Liver (tissue), 9 donors: ENCODE data around the gene JPH4. TPM values are rescaled to one million over a fixed set of nuclear protein-coding genes. Genes with fewer than 3 reads are reported as not detected.

ENCODE experiments used
- DNase-seq: peaks from one replicate; pipeline ENCODE4 v3.0.0-alpha.2; 2017; ENCODE audit warnings: low spot score
- H3K27ac ChIP-seq, 2 donors: one replicate each; pipeline ENCODE4 v1.7.0; 2013; ENCODE audit warnings: inconsistent platforms in 2 of 2, low read length in 2 of 2, control low read depth in 1 of 2, low read depth in 1 of 2, mild to moderate bottlenecking in 1 of 2
- H3K27me3 ChIP-seq, 4 donors: one replicate each; pipeline versions ENCODE4 v1.6.1 to v1.7.0; 2013; ENCODE audit warnings: low read length in 3 of 4, inconsistent platforms in 1 of 4, mild to moderate bottlenecking in 1 of 4, moderate library complexity in 1 of 4; ENCODE audit not compliant: control insufficient read depth in 4 of 4, insufficient read depth in 4 of 4
- H3K36me3 ChIP-seq, 4 donors: one replicate each; pipeline versions ENCODE4 v1.6.1 to v1.7.0; 2013; ENCODE audit warnings: low read length in 3 of 4, mild to moderate bottlenecking in 3 of 4, low read depth in 1 of 4, moderate library complexity in 1 of 4; ENCODE audit not compliant: control insufficient read depth in 4 of 4, insufficient read depth in 3 of 4
- H3K4me1 ChIP-seq, 4 donors: one replicate each; pipeline versions ENCODE4 v1.6.1 to v1.7.0; 2013; ENCODE audit warnings: low read length in 3 of 4, mild to moderate bottlenecking in 3 of 4, moderate library complexity in 1 of 4; ENCODE audit not compliant: control insufficient read depth in 4 of 4, insufficient read depth in 4 of 4
- H3K4me3 ChIP-seq, 3 donors: one replicate each; pipeline versions ENCODE4 v1.6.1 to v1.7.0; 2013; ENCODE audit warnings: low read length in 3 of 3, control low read depth in 1 of 3, low read depth in 1 of 3, mild to moderate bottlenecking in 1 of 3
- H3K9ac ChIP-seq, 2 donors: one replicate each; pipeline ENCODE4 v1.7.0; 2013; ENCODE audit warnings: low read length in 2 of 2, mild to moderate bottlenecking in 2 of 2, moderate library complexity in 2 of 2, control low read depth in 1 of 2, low read depth in 1 of 2
- H3K9me3 ChIP-seq, 4 donors: one replicate each; pipeline versions ENCODE4 v1.6.1 to v1.7.0; 2013; ENCODE audit warnings: low read length in 3 of 4; ENCODE audit not compliant: control insufficient read depth in 4 of 4
- FOXA1 ChIP-seq: IDR thresholded peaks from 2 replicates; pipeline ENCODE4 v1.6.1; 2016; ENCODE audit warnings: antibody characterized with exemption
- FOXA2 ChIP-seq: IDR thresholded peaks from 2 replicates; pipeline ENCODE4 v1.6.1; 2016; ENCODE audit warnings: antibody characterized with exemption
- GABPA ChIP-seq, 2 donors: IDR thresholded peaks in 1 of 2; conservative IDR thresholded peaks in 1 of 2; 2 replicates each; pipeline ENCODE4 v1.6.1; 2016; ENCODE audit warnings: antibody characterized with exemption in 2 of 2, mild to moderate bottlenecking in 1 of 2, moderate library complexity in 1 of 2
- HNF4A ChIP-seq, 2 donors: conservative IDR thresholded peaks; 2 replicates each; pipeline ENCODE4 v1.6.1; 2016; ENCODE audit warnings: antibody characterized with exemption in 2 of 2, mild to moderate bottlenecking in 2 of 2
- HNF4G ChIP-seq: IDR thresholded peaks from 2 replicates; pipeline ENCODE4 v1.6.1; 2016; ENCODE audit warnings: antibody characterized with exemption
- JUND ChIP-seq, 2 donors: IDR thresholded peaks; 2 replicates each; pipeline ENCODE4 v1.6.1; 2016; ENCODE audit warnings: antibody characterized with exemption in 2 of 2
- MAX ChIP-seq: IDR thresholded peaks from 2 replicates; pipeline ENCODE4 v1.6.1; 2016; ENCODE audit warnings: antibody characterized with exemption
- NR2F2 ChIP-seq: IDR thresholded peaks from 2 replicates; pipeline ENCODE4 v1.6.1; 2016; ENCODE audit warnings: antibody characterized with exemption
- REST ChIP-seq: IDR thresholded peaks from 2 replicates; pipeline ENCODE4 v1.6.1; 2016; ENCODE audit warnings: antibody characterized with exemption, mild to moderate bottlenecking
- RXRA ChIP-seq, 2 donors: IDR thresholded peaks; 2 replicates each; pipeline ENCODE4 v1.6.1; 2017 to 2018; ENCODE audit warnings: antibody characterized with exemption in 2 of 2, mild to moderate bottlenecking in 1 of 2
- SP1 ChIP-seq: IDR thresholded peaks from 2 replicates; pipeline ENCODE4 v1.6.1; 2018; ENCODE audit warnings: antibody characterized with exemption, mild to moderate bottlenecking
- TAF1 ChIP-seq: conservative IDR thresholded peaks from 2 replicates; pipeline ENCODE4 v1.6.1; 2016; ENCODE audit warnings: antibody characterized with exemption, mild to moderate bottlenecking
- YY1 ChIP-seq: IDR thresholded peaks from 2 replicates; pipeline ENCODE4 v1.6.1; 2016; ENCODE audit warnings: antibody characterized with exemption, mild to moderate bottlenecking
- ZBTB33 ChIP-seq: IDR thresholded peaks from 2 replicates; pipeline ENCODE4 v1.6.1; 2016; ENCODE audit warnings: antibody characterized with exemption
- WGBS: extraction: QIAGEN DNeasy Blood & Tissue Kit; methylation state at CpG from one replicate; pipeline ENCODE4 v1.1.7; 2013; 5-methylcytosine and 5-hydroxymethylcytosine counted together
- polyA plus RNA-seq, 2 donors: library from polyadenylated mRNA; stranded (reverse) in 1 of 2; unstranded in 1 of 2; fragments of 200-250 nt in 1 of 2; fragments of >200 nt in 1 of 2; fragmentation: Nextera tagmentation in 1 of 2; extraction: Ambion mirVana in 1 of 2; gene quantifications; one replicate each; pipeline versions ENCODE4 v1.2.1 to v1.2.3, GENCODE V29; 2013 to 2015
- total RNA-seq, 2 donors: library from RNA; depleted of rRNA; stranded (reverse); fragments of >200 nt; gene quantifications; one replicate each; pipeline ENCODE4 v1.2.3, GENCODE V29; 2014
- donor health status: healthy.
- donor health status: healthy.
- donor health status: healthy.
- donor health status: healthy.
- donor health status: healthy.

JPH4 gene
- total and polyA plus RNA-seq, 4 donors: 0.07 to 0.24 (median 0.16) TPM

GRCh38 chr14:23555882-23556699 is 22.5 kb downstream of the JPH4 start, which contains the start of gene THTPA:
TSS of gene THTPA (plus strand) at chr14:23556271. CDS start at chr14:23556758, 487 bp downstream.
- TF ChIP-seq HNF4A (conservative IDR thresholded peaks at IDR 0.05) (peak; percentile 42 to 51), FOXA2 (no peak), SP1 (peak; percentile 68), ZBTB33 (peak; percentile 97), YY1 (peak; percentile 99), TAF1 (peak; percentile 95), FOXA1 (no peak), GABPA (IDR thresholded peaks at IDR 0.05 in 1 of 2, conservative IDR thresholded peaks at IDR 0.05 in 1 of 2) (peak in 1 of 2 donors; percentile 85), JUND (IDR thresholded peaks at IDR 0.05) (no peak), REST (peak; percentile 52), HNF4G (peak; percentile 20), NR2F2 (peak; percentile 66), MAX (no peak), RXRA (IDR thresholded peaks at IDR 0.05) (peak; percentile 45 to 59)
- Histone ChIP-seq H3K9ac (peak within 1 kb of the TSS; percentile 40 to 80), H3K27me3 (no peaks in the 10 kb centered on the region), H3K9me3 (no peaks in the 10 kb centered on the region), H3K4me1 (peaks cover 4 to 25% (median 18%) of the 10 kb centered on the region in 4 donors), H3K4me3 (peak within 1 kb of the TSS; percentile 59 to 84 (median 75)), H3K27ac (peak within 1 kb of the TSS; percentile 89 to 99), H3K36me3 (peaks cover 2 to 13% (median 6%) of the 10 kb centered on the region in 4 donors)
- DNase-seq: peak; percentile 92
- WGBS: 1% methylated on average over 54 of the region's 54 CpGs

GRCh38 chr14:23555533-23555881 is 23.1 kb downstream of the JPH4 start:
- H3K27me3 ChIP-seq: no peaks in the 10 kb centered on the region
- H3K4me1 ChIP-seq: peaks cover 7 to 31% (median 21%) of the 10 kb centered on the region in 4 donors
- no peak for DNase-seq
- no peaks in the 10 kb centered on the region for H3K9me3 ChIP-seq
- peak overlapping the region in 2 of 3 donors; percentile 59 to 75 for H3K4me3 ChIP-seq
- TF ChIP-seq HNF4G (no peak), RXRA (IDR thresholded peaks at IDR 0.05) (no peak), FOXA2 (no peak), JUND (IDR thresholded peaks at IDR 0.05) (no peak), NR2F2 (no peak)
- 3% methylated on average over 14 of the region's 14 CpGs for WGBS
- H3K27ac ChIP-seq: peak overlapping the region; percentile 89 to 99
- no peak overlapping the region for H3K9ac ChIP-seq
- H3K36me3 ChIP-seq: peaks cover 2 to 9% (median 5%) of the 10 kb centered on the region in 4 donors
